Measurements from ENCODE around the gene UFM1.

DNA sequence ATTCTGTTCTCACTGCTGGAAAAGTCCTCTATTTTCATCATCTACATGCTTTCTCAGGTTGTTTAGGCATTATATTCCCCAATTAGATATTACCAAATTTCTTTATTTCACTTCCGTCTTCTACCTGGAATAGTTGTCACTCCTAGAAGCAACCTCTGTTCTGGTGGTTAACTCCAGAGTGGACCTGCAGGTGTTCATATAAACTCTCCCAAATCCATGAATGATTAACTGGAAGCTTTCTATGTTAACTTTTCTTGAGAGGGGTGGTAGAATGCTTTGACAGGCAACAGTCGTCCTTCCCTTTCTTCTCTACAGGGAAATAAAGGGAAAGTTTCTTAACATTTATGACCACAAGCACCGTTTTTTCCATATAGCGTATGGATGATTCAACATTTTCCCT, 48.4 kb upstream of the UFM1 start:
- TF ChIP-seq, protein P1, sequence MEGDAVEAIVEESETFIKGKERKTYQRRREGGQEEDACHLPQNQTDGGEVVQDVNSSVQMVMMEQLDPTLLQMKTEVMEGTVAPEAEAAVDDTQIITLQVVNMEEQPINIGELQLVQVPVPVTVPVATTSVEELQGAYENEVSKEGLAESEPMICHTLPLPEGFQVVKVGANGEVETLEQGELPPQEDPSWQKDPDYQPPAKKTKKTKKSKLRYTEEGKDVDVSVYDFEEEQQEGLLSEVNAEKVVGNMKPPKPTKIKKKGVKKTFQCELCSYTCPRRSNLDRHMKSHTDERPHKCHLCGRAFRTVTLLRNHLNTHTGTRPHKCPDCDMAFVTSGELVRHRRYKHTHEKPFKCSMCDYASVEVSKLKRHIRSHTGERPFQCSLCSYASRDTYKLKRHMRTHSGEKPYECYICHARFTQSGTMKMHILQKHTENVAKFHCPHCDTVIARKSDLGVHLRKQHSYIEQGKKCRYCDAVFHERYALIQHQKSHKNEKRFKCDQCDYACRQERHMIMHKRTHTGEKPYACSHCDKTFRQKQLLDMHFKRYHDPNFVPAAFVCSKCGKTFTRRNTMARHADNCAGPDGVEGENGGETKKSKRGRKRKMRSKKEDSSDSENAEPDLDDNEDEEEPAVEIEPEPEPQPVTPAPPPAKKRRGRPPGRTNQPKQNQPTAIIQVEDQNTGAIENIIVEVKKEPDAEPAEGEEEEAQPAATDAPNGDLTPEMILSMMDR (IDR thresholded peaks at IDR 0.05) = no peak
- no peak for TF ChIP-seq POLR2A (IDR thresholded peaks at IDR 0.05)
